Measurements from ENCODE around the gene OXER1. TPM values are rescaled to one million over a fixed set of nuclear protein-coding genes. Genes with fewer than 3 reads are reported as not detected.

The OXER1 gene
- total and polyA plus RNA-seq, 2 of the 13 experiments (the other 11 are each of a cell fraction or from before 2014, with no cell fraction given), result 8.0 to 9.0 TPM

- TF ChIP-seq ZNF687 (CRISPR knock-in tag; IDR thresholded peaks at IDR 0.05) (peak; percentile 61), TBX3 (IDR thresholded peaks at IDR 0.05; ENCODE audit: borderline replicate concordance) (no peak), HOXA5 (CRISPR knock-in tag; IDR thresholded peaks at IDR 0.05) (no peak), SP1 (IDR thresholded peaks at IDR 0.05) (no peak), SP1 (CRISPR knock-in tag; IDR thresholded peaks at IDR 0.05) (no peak; the same call in 1 of the 2 replicates), ZNF75D (CRISPR knock-in tag; IDR thresholded peaks at IDR 0.05; ENCODE audit: borderline replicate concordance) (no peak; the same call in 1 of the 2 replicates), BCLAF1 (IDR thresholded peaks at IDR 0.05) (no peak), ZNF136 (CRISPR knock-in tag; IDR thresholded peaks at IDR 0.05; ENCODE audit: low read depth) (no peak), ZNF501 (CRISPR knock-in tag; IDR thresholded peaks at IDR 0.05) (peak; percentile 15; the same call in 1 of the 2 replicates), HNRNPLL (IDR thresholded peaks at IDR 0.05; ENCODE audit: low read depth, low read length, poor library complexity, severe bottlenecking) (no peak), FOXP4 (CRISPR knock-in tag; IDR thresholded peaks at IDR 0.05) (no peak), ZNF225 (CRISPR knock-in tag; IDR thresholded peaks at IDR 0.05) (no peak), ZNF644 (CRISPR knock-in tag; IDR thresholded peaks at IDR 0.05; ENCODE audit: low read depth) (no peak), PCBP2 (optimal IDR thresholded peaks at IDR 0.05; ENCODE audit: low read depth, low read length, poor library complexity, severe bottlenecking) (no peak), MTA1 (CRISPR knock-in tag; IDR thresholded peaks at IDR 0.05; ENCODE audit: borderline replicate concordance) (peak; percentile 19), HBP1 (CRISPR knock-in tag; IDR thresholded peaks at IDR 0.05; ENCODE audit: low read depth) (0 out of 2 replicates have a peak, but pooled peaks have one; percentile 3), PBX2 (CRISPR knock-in tag; IDR thresholded peaks at IDR 0.05) (no peak)
Observed at GRCh38 chr2:42810971-42811811, 47.3 kb upstream of the OXER1 start (continued).
